Mucosa of descending colon (tissue), 3 donors: Measurements from ENCODE around the gene TMPRSS5. TPM values are rescaled to one million over a fixed set of nuclear protein-coding genes. Genes with fewer than 3 reads are reported as not detected.

ENCODE experiments used
- ATAC-seq: fragments of 200-7000 bp; cut with Tn5 transposase; one replicate; pipeline ENCODE4 v1.9.1; 2020; ENCODE audit warnings: mild to moderate bottlenecking, moderate library complexity
- DNase-seq, 3 donors: peaks; one replicate each; pipeline ENCODE4 v3.0.0-alpha.2; 2020
- H3K36me3 ChIP-seq: fragments of 200-600 bp; one replicate; pipeline ENCODE4 v1.8.0; 2021; ENCODE audit warnings: low read depth, mild to moderate bottlenecking
- H3K4me1 ChIP-seq: fragments of 200-600 bp; one replicate; pipeline ENCODE4 v1.8.0; 2021; ENCODE audit warnings: low read depth, mild to moderate bottlenecking
- H3K4me3 ChIP-seq: fragments of 200-600 bp; one replicate; pipeline ENCODE4 v1.8.0; 2021; ENCODE audit warnings: mild to moderate bottlenecking
- H3K9me3 ChIP-seq: fragments of 200-600 bp; one replicate; pipeline ENCODE4 v1.8.0; 2021; ENCODE audit warnings: mild to moderate bottlenecking
- intact Hi-C, 2 donors: fragments of 100-400 bp; cut with DNase I in 1 of 2; cut with micrococcal nuclease in 1 of 2; formaldehyde crosslinking; loops; one replicate each; pipeline versions ENCODE4 v1.11.0 to v1.11.1; 2022; cut with DNase I, micrococcal nuclease
- total RNA-seq, 3 donors: library from RNA; stranded (reverse); fragmentation: NEBNext Ultra II Directional in 2 of 3; extraction: Animal tissue kit (Norgen Biotek cat#: 25700) in 2 of 3; gene quantifications; one replicate each; pipeline versions ENCODE4 v1.2.1 to v1.2.4, GENCODE V29; 2021 to 2023
- TF ChIP-seq, protein P1 (sequence below): fragments of 200-600 bp; IDR thresholded peaks from one replicate; pipeline ENCODE4 v1.8.0; 2022; ENCODE audit warnings: antibody characterized with exemption, mild to moderate bottlenecking
- donor health status: DM: no; HTN: no; CAD: no; lungs with moderate emphysema.
- donor health status: DM: no; HTN: no; CAD: no.
- donor health status: DM: no; HTN: yes; CAD: no.

Gene TMPRSS5
- total RNA-seq, 3 donors from 2014 or later: 0.70 to 1.6 (median 0.81) TPM

DNA sequence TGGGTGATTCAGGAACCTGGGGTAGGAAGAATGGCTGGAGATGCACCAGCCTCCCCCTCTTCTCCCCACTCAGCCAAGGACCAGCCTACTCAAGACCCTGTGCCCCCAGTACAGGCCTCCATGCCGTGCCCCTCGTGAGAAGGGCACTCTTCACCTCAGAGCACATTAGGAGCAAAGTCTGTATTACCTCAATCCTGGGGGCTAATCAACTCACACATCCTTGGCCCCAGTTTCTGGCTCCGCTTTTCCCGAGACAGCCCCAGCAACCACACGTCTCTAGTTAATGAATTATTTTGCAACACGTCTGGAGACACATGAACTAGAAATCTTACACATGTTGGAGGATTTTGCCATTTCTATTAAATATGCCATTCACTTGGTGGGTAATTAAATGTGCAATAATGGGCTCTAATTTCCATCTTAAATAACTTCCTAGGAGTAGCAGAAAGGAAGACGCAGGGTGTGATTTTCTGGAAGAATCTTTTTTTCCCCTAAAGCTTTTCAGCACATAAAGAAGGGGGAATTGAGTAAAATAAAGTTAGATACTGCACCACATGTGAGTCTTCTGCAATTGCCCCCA lies 63.0 kb downstream of the TMPRSS5 start:
- no peak overlapping the region for H3K4me3 ChIP-seq
- H3K4me1 ChIP-seq: no peaks in the 10 kb centered on the region
- no peaks in the 10 kb centered on the region for H3K9me3 ChIP-seq
- TF ChIP-seq, protein P1, sequence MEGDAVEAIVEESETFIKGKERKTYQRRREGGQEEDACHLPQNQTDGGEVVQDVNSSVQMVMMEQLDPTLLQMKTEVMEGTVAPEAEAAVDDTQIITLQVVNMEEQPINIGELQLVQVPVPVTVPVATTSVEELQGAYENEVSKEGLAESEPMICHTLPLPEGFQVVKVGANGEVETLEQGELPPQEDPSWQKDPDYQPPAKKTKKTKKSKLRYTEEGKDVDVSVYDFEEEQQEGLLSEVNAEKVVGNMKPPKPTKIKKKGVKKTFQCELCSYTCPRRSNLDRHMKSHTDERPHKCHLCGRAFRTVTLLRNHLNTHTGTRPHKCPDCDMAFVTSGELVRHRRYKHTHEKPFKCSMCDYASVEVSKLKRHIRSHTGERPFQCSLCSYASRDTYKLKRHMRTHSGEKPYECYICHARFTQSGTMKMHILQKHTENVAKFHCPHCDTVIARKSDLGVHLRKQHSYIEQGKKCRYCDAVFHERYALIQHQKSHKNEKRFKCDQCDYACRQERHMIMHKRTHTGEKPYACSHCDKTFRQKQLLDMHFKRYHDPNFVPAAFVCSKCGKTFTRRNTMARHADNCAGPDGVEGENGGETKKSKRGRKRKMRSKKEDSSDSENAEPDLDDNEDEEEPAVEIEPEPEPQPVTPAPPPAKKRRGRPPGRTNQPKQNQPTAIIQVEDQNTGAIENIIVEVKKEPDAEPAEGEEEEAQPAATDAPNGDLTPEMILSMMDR: no peak
- no peak for DNase-seq
- no peaks in the 10 kb centered on the region for H3K36me3 ChIP-seq
- ATAC-seq: no peak
- intact Hi-C loops: no loop called here

DNA sequence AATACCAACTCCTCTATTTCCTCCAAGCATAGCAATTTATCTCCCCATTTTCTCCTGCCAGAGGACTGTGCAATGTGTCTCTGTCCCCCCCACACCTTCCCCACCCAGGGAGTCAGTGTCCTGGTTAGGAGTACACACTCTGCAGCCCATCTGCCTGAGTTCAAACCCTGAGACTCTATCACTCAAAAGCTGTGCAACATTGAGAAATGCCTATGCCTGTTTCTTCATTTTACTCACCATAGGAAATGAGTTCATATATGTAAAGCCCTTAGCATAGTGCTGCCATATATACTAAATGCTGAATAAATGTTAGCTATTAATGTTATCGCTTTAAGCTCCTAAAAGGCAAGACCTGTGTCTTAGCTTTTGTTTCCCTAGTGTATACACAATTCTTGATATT lies 64.0 kb downstream of the TMPRSS5 start:
- no peaks in the 10 kb centered on the region for H3K9me3 ChIP-seq
- no peaks in the 10 kb centered on the region for H3K36me3 ChIP-seq
- H3K4me3 ChIP-seq: no peak overlapping the region
- H3K4me1 ChIP-seq: no peaks in the 10 kb centered on the region
- intact Hi-C loops: no loop called here
- ATAC-seq: no peak
- no peak for DNase-seq
- TF ChIP-seq, protein P1: no peak

DNA sequence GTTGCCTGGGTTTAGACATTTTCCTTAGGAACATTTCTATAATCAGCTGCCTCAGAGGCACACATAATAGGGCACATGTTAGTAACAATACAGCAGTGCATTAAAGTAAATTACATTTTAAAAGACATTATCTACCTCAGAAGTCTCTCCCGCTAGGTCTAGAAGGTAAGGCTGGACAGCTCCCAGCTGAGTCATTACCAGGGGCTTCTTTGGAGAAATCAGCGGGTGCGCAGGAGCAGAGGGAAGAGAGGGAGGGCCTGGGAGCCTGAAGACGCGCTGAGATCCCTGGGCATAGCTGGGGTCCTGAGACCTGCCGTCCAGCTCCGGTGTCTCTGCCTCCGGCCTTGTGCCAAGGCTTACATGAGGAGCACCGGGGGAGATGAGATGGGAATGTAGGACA lies 67.7 kb downstream of the TMPRSS5 start:
- TF ChIP-seq, protein P1: no peak
- intact Hi-C loops: no loop called here
- Histone ChIP-seq H3K4me1 (no peaks in the 10 kb centered on the region), H3K36me3 (no peaks in the 10 kb centered on the region), H3K4me3 (no peak overlapping the region), H3K9me3 (peaks cover 5% of the 10 kb centered on the region)
- ATAC-seq: no peak
- DNase-seq: no peak

DNA sequence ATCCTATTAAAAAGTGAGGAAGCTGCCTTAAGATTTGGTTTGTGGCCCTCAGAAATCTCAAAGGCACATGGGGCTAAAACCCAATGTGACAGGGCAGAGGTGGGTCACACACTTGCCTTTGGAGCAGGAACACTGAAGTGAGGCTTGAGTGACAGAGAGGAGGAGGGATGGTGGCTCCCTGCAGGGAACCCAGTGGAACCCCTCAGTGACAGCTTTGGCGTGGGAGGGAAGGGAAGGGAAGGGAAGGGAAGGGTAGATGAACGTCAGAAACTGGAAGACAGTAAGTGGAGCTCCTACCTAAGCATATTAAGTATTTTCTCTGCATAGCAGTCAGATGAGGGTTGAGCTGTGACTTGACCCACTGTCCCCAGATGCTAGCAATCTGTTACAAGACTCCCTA lies 68.5 kb downstream of the TMPRSS5 start:
- ATAC-seq: no peak

More for the DNA sequence above, 68.5 kb downstream of the TMPRSS5 start:
- Histone ChIP-seq H3K36me3 (no peaks in the 10 kb centered on the region), H3K4me1 (no peaks in the 10 kb centered on the region), H3K4me3 (no peak overlapping the region), H3K9me3 (peaks cover 5% of the 10 kb centered on the region)
- DNase-seq: no peak
- TF ChIP-seq, protein P1: no peak
- intact Hi-C loops: no loop called here

Other genes with a start within 250 kb of the TMPRSS5 start
- under 1 TPM; 0.22 to 0.41 (median 0.39) TPM for gene DRD2, start 230.9 kb downstream of the TMPRSS5 start, total RNA-seq
- gene ZW10, start 67.4 kb upstream of the TMPRSS5 start, total RNA-seq: 10 to 100 TPM; 10.5 to 12.3 (median 11.1) TPM
- gene CLDN25, start 73.5 kb upstream of the TMPRSS5 start, total RNA-seq: not detected
- gene USP28, start 169.3 kb upstream of the TMPRSS5 start, total RNA-seq: 10 to 100 TPM; 17.1 to 33.7 (median 20.2) TPM
- not detected for gene HTR3B, start 198.5 kb upstream of the TMPRSS5 start, total RNA-seq